GM18861 (cell line): Measurements from ENCODE around the gene E2F4.

Experiments
- ATAC-seq: cut with Tn5 transposase; IDR thresholded peaks from one replicate; pipeline ENCODE4 v1.9.1; 2021; ENCODE audit not compliant: unreplicated experiment

Gene E2F4

GRCh38 chr16:67230809-67231660 is 39.1 kb downstream of the E2F4 start:
- no peak for ATAC-seq

- no peak for ATAC-seq
These were observed 41.6 kb downstream of the E2F4 start for GRCh38 chr16:67233596-67233995.

GRCh38 chr16:67234180-67234597 is 42.2 kb downstream of the E2F4 start:
- ATAC-seq = no peak

- ATAC-seq = no peak
These were observed 44.0 kb downstream of the E2F4 start for GRCh38 chr16:67235816-67236562.

- ATAC-seq = no peak
These were observed 44.8 kb downstream of the E2F4 start for GRCh38 chr16:67236563-67237395.

- no peak for ATAC-seq
These were observed 45.7 kb downstream of the E2F4 start for GRCh38 chr16:67237396-67238277.

- ATAC-seq = no peak
These were observed 46.3 kb downstream of the E2F4 start for GRCh38 chr16:67238278-67238575.

- no peak for ATAC-seq
These were observed 47.0 kb downstream of the E2F4 start for GRCh38 chr16:67238806-67239470.

GRCh38 chr16:67240506-67240905 is 48.6 kb downstream of the E2F4 start:
- no peak for ATAC-seq

- no peak for ATAC-seq
These were observed 49.3 kb downstream of the E2F4 start for GRCh38 chr16:67241008-67241900.

GRCh38 chr16:67242138-67242730 is 50.3 kb downstream of the E2F4 start:
- no peak for ATAC-seq

GRCh38 chr16:67243481-67243880 is 51.5 kb downstream of the E2F4 start:
- no peak for ATAC-seq

- peak; percentile 62 for ATAC-seq
These were observed 52.6 kb downstream of the E2F4 start for GRCh38 chr16:67244387-67245185.

- ATAC-seq = no peak
These were observed 53.2 kb downstream of the E2F4 start for GRCh38 chr16:67245186-67245585.

GRCh38 chr16:67245674-67246080 is 53.7 kb downstream of the E2F4 start:
- ATAC-seq = no peak

GRCh38 chr16:67246081-67246755 is 54.3 kb downstream of the E2F4 start:
- ATAC-seq = no peak

- no peak for ATAC-seq
These were observed 54.8 kb downstream of the E2F4 start for GRCh38 chr16:67246756-67247191.
